Ovary (tissue), 3 donors: ENCODE data around the gene XPO5.

ENCODE experiments used
- EP300 ChIP-seq: sonication (generic); formaldehyde crosslinking; IDR thresholded peaks from one replicate; pipeline ENCODE4 v1.6.1; 2017; ENCODE audit warnings: antibody characterized with exemption
- POLR2A ChIP-seq: fragments of 450-650 bp; IDR thresholded peaks from one replicate; pipeline ENCODE4 v1.6.1; 2017; ENCODE audit warnings: antibody characterized with exemption, mild to moderate bottlenecking, moderate library complexity
- TF ChIP-seq, protein P1 (sequence below), 3 donors: fragments of 450-650 bp in 2 of 3; fragments of 200-600 bp in 1 of 3; IDR thresholded peaks; one replicate each; pipeline versions ENCODE4 v1.5.1 to v1.8.0; 2016 to 2022; ENCODE audit warnings: antibody characterized with exemption in 3 of 3, mild to moderate bottlenecking in 1 of 3
- donor health status: DM: no; HTN: no; CAD: no.

DNA sequence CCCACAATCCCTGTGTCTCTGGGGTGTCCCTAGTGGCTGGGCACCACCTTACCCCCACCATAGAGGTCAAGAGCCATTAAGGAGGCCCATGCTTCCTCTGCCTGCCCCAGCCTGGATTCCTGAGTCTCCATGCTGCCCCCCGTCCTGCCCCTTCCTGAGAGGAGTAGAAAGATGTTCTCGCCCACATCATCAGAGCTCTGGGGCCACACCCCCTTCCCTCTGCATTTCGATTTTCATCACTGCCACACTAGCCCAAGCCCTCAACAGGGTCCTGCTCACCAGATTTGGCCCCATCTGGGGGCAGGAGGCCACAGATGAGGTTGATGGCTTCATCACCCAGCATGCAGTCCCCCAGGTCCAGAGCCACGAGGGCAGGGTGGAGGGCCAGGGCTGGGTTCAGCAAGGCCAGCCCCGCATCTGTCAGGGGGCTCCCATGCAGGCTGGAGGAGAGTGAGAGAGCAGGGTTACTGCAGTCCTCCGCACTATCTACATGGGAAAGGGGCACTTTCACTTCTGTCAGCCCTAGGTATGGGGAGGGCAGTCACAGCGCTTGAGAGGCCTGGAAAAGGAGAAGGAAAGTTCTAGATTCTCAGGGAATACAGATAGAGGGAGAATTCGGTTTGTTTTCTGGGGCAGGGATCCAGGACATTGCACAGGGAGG lies 67.2 kb downstream of the XPO5 start:
- TF ChIP-seq, protein P1, sequence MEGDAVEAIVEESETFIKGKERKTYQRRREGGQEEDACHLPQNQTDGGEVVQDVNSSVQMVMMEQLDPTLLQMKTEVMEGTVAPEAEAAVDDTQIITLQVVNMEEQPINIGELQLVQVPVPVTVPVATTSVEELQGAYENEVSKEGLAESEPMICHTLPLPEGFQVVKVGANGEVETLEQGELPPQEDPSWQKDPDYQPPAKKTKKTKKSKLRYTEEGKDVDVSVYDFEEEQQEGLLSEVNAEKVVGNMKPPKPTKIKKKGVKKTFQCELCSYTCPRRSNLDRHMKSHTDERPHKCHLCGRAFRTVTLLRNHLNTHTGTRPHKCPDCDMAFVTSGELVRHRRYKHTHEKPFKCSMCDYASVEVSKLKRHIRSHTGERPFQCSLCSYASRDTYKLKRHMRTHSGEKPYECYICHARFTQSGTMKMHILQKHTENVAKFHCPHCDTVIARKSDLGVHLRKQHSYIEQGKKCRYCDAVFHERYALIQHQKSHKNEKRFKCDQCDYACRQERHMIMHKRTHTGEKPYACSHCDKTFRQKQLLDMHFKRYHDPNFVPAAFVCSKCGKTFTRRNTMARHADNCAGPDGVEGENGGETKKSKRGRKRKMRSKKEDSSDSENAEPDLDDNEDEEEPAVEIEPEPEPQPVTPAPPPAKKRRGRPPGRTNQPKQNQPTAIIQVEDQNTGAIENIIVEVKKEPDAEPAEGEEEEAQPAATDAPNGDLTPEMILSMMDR (IDR thresholded peaks at IDR 0.05), result no peak
- TF ChIP-seq EP300 (no peak), POLR2A (no peak)
